ENCODE results near the gene CLIP4. TPM values are rescaled to one million over a fixed set of nuclear protein-coding genes. Genes with fewer than 3 reads are reported as not detected.

The CLIP4 gene
- total and polyA plus RNA-seq, 2 of the 4 experiments (the other 2 are of a cell fraction), result 29.7 to 66.3 TPM

DNA sequence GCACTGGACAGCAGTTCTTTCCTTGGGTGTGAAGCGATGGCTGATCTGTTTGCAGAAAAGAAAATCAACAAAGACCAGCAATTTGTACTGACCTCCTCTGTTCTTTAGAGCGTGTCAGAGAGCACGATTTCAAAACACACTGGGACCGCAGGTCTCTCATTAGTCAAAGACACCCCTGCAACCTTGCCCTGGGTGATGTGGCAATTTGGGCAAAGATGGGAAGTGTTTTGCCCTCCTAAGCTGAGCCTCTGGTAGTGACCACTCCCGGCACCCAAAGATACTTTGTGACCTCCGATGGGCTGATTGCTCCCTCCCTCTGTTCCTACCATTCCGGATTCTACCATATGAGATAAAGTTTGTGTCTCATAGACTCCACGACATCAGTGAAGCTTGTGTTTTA, 18.2 kb upstream of the CLIP4 start:
- Histone ChIP-seq H2AFZ (replicated peaks; ENCODE audit: low read length, poor library complexity) (no peak overlapping the region), H3K56ac (ENCODE audit: extremely low read depth, insufficient read depth, low read length) (no peak overlapping the region), H4K20me1 (ENCODE audit: insufficient read depth, low read length) (no peaks in the 10 kb centered on the region), H3K4me1 (ENCODE audit: control insufficient read depth, insufficient read depth, low read length) (no peaks in the 10 kb centered on the region), H3K27me3 (ENCODE audit: control insufficient read depth, insufficient read depth, low read length) (no peaks in the 10 kb centered on the region; the same call in none of the 2 replicates), H4K8ac (ENCODE audit: low read depth in 2 of 2, low read length in 2 of 2) (no peak overlapping the region), H3K9ac (ENCODE audit: low read depth, low read length) (no peak overlapping the region), H2BK5ac (ENCODE audit: low read depth, low read length, poor library complexity, severe bottlenecking) (no peak overlapping the region), H3K4me3 (ENCODE audit: insufficient read depth, low read depth, low read length) (no peak overlapping the region), H3K27ac (ENCODE audit: insufficient read depth, low read length) (no peak overlapping the region), H3K14ac (replicated peaks; ENCODE audit: low read depth, low read length) (no peak overlapping the region), H2AK9ac (replicated peaks; ENCODE audit: low read depth, low read length, poor library complexity) (no peak overlapping the region), H3K18ac (ENCODE audit: low read depth, low read length) (no peak overlapping the region), H3K36me3 (ENCODE audit: control insufficient read depth, insufficient read depth, low read length) (no peaks in the 10 kb centered on the region), H2BK15ac (ENCODE audit: low read depth, low read length) (no peak overlapping the region), H4K5ac (ENCODE audit: low read depth, low read length) (no peak overlapping the region), H3K79me1 (ENCODE audit: low read depth in 1 of 2, low read length in 2 of 2) (no peaks in the 10 kb centered on the region), H3K4ac (ENCODE audit: low read depth, low read length) (no peak overlapping the region), H3K9me1 (ENCODE audit: insufficient read depth, low read length) (no peaks in the 10 kb centered on the region), H2BK20ac (ENCODE audit: low read depth, low read length) (no peak overlapping the region), H3K4me2 (ENCODE audit: low read depth, low read length) (no peak overlapping the region), H3K23ac (ENCODE audit: low read depth, low read length) (no peak overlapping the region), H4K91ac (ENCODE audit: insufficient read depth, low read depth, low read length) (no peak overlapping the region), H2AK5ac (ENCODE audit: low read depth, low read length) (no peak overlapping the region), H2BK120ac (ENCODE audit: low read depth, low read length) (no peak overlapping the region), H3K9me3 (ENCODE audit: control insufficient read depth, insufficient read depth, low read length) (no peaks in the 10 kb centered on the region)
- intact Hi-C loops (cut with micrococcal nuclease) (no loop called here), in situ Hi-C loops (cut with MboI; ENCODE audit: low sequenced_read_pairs) (no loop called here), dilution Hi-C loops (cut with HindIII; ENCODE audit: low sequenced_read_pairs, unreplicated experiment) (no loop called here)
- ChIA-PET CTCF (interaction anchor here (0.6 kb wide), 1 partner anchor 312 kb away, joined by 3 read pairs; no protein-coding TSS in a partner anchor), POLR2A (ENCODE audit: unreplicated experiment) (no interaction called here)
- BruUV-seq (replicated peaks), result no TSS peak
- DNase-seq, result no peak
- no peak for ATAC-seq (ENCODE audit: low read depth)
- no CpG with 5 or more reads among the region's 8 CpGs for WGBS, 2 experiments (ENCODE audit: extremely low coverage in 2 of 2, insufficient read length in 1 of 2)
- TF ChIP-seq SMC3 (IDR thresholded peaks at IDR 0.05; ENCODE audit: low read depth, low read length) (no peak), BHLHE40 (IDR thresholded peaks at IDR 0.05; ENCODE audit: low read depth, low read length) (no peak), NFE2L2 (IDR thresholded peaks at IDR 0.05; ENCODE audit: low read depth, low read length) (no peak), USF2 (IDR thresholded peaks at IDR 0.05; ENCODE audit: low read depth, low read length) (no peak), CEBPB (IDR thresholded peaks at IDR 0.05; ENCODE audit: low read depth, low read length) (no peak)
- TF ChIP-seq, protein P1, sequence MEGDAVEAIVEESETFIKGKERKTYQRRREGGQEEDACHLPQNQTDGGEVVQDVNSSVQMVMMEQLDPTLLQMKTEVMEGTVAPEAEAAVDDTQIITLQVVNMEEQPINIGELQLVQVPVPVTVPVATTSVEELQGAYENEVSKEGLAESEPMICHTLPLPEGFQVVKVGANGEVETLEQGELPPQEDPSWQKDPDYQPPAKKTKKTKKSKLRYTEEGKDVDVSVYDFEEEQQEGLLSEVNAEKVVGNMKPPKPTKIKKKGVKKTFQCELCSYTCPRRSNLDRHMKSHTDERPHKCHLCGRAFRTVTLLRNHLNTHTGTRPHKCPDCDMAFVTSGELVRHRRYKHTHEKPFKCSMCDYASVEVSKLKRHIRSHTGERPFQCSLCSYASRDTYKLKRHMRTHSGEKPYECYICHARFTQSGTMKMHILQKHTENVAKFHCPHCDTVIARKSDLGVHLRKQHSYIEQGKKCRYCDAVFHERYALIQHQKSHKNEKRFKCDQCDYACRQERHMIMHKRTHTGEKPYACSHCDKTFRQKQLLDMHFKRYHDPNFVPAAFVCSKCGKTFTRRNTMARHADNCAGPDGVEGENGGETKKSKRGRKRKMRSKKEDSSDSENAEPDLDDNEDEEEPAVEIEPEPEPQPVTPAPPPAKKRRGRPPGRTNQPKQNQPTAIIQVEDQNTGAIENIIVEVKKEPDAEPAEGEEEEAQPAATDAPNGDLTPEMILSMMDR (conservative IDR thresholded peaks at IDR 0.05; ENCODE audit: low read depth, low read length), result no peak
